ENCODE results near the gene GABRR3.
"Not testable (repeated sequence)": the region's sequence is repeated elsewhere in the genome, so short reads cannot be mapped to it uniquely, and the experiment has no call there.

GABRR3 gene

DNA sequence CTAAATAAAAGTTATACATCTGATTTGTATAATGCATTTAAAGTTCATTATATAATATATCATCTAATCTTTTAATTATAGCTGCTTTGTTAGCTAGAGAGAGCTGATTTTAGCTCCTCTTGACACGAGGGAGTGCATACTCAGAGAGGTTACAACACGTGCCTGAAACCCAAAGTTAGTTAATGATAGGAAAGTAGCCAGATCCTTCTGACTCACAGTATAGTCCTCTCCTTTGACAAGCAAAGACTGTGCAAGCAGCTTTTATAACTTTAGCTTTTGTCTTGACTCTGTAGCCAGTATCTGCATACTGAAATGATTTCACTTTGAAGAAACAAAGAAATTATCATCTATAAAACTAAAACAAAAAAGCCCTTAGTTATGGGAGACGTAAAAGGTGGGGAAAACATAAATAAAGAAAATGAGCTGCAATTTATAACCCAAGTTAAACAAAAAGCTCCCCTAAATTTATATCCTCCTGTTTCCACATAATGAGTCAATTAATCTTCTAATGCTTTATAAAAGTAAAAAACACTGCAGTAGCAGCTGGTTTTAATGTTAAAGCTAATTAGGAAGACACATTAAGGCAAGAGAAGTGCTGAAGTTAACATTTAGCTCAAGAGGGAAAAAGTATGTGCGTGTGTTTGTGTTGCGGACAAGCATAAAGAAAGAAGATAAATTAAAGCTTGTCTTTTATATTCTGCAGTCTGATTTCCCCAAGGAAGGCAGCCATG is 13.1 kb downstream of the GABRR3 start:
- no peak for DNase-seq (ENCODE audit: low spot score)

DNA sequence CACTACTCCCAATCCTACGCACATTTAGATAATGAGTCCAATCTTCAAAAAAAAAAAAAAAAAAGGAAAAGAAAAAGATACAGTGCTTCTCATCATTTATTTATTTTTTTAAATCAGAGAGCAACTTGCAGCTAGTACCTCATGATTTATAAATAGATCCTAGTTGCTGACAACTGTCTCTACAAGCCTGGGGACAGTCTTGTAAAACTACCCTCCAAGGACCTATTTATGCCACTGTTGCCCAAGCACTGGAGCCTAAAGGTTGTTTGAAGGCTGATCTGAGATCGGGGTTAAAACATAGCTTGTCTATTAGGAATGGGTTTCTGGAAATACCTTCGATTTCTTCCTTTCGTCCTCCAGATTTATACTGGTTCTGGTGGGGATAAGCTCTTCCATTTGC is 14.7 kb downstream of the GABRR3 start:
- no peak for DNase-seq (ENCODE audit: low spot score)

DNA sequence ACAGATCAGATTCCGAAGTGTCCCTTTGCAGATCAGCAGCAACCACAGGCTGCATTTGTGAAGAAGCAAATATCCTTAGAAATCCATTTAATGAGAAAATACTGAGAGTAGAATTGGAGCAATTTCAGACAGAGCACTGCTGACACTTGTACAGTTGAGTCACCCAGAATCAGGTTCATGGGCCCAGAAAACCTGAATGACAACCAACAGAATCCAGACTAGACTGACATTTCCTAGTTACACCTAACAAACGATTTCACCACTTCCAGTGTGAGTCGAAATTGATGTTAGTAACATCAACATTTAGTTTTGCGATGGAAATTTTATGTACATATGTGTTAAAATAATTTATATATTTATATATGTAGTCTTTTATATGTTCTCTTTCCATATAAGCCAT is 16.8 kb downstream of the GABRR3 start:
- DNase-seq (ENCODE audit: low spot score) = no peak

DNA sequence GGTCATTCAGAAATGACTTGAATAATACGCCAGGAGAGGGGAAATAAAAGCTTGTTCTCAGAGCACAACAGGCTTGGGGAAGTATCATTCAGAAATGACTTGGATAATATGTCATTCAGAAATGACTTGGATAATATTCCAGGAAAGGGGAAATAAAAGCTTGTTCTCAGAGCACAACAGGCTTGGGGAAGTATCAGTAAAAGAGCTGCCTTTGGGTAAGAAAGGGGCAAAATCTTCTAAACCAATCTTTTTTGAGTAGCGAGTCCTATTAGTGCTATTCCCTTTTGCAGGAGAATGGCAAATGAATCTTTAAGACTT is 20.9 kb downstream of the GABRR3 start:
- DNase-seq (ENCODE audit: low spot score) = no peak

DNA sequence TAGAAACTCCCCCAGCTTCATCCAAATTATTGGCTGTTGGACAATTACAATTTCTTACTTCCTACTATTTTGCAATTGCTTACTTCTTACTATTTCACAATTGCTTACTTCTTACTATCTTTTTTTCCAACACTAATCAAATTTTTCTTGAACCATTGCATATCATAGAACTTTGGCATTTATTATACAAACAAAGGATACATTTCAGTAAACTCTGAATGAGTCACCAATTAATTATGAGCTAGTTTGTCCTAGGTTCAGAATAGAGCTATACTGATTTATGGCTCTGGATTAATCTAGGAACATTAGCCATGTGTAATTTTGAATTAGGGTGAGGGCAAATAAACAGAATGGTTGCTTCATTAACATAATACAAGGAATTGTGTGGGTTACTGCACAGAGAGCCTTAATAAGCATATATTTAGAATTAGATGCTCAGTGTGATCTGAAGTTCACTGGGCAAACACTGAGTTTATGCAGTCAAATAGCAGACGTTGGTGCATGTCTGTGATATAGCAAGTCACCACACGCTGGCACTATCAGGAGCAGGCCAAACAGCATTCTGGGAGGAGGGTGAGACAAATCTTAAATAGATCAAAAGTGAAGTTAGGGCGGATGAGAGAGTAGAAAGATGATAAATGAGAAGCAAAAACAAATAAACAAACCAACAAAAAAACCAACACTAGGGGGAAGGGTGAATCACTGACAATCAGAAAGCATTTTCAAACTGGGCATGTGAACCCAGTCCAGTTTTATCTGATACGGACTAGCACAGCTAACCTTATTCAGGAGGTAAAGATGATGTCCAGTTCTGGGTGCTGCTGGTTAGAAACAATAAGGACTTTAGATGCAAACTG is 21.5 kb downstream of the GABRR3 start:
- no peak for DNase-seq (ENCODE audit: low spot score)

DNA sequence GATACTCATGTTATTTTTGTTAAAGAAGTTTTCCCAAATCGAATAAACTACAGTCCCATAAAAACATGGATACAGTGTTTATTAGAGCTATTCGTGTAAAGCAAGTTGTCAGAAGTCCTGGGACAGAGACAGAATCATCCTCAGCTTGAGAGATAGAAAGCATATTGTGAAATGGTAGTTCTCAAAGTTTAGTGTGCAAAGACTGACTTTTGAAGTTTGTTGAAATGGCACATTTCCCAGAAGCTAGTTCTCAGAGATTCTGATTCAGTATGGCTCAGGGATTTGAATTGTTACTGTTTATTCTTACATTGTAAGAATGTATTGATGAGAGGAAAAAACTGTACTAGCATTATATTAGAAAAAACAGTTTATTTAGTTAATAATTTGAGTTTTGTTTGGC is 22.1 kb downstream of the GABRR3 start:
- DNase-seq (ENCODE audit: low spot score) = no peak

DNA sequence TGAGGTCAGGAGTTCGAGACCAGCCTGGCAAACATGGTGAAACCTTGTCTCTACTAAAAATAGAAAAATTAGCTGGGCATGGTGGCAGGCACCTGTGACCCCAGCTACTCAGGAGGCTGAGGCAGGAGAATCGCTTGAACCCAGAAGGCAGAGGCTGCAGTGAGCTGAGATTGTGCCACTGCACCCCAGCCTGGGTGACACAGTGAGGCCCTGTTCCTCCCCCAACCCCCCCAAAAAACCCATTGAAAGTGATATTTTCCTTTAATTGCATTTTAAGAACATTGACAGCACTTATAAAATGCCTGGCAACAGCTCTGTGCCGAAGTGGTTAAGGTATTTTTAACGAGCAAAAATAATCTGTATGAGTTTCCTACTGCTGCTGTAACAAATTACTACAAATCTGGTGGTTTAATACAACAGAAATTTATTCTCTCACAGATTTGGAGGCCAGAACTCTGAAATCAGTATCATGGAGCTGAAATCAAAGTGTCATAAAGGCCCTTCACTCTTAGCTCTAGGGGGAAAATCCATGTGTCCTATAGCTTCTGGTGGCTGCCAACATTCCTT is 24.1 kb downstream of the GABRR3 start:
- DNase-seq (ENCODE audit: low spot score) = not testable (repeated sequence)

DNA sequence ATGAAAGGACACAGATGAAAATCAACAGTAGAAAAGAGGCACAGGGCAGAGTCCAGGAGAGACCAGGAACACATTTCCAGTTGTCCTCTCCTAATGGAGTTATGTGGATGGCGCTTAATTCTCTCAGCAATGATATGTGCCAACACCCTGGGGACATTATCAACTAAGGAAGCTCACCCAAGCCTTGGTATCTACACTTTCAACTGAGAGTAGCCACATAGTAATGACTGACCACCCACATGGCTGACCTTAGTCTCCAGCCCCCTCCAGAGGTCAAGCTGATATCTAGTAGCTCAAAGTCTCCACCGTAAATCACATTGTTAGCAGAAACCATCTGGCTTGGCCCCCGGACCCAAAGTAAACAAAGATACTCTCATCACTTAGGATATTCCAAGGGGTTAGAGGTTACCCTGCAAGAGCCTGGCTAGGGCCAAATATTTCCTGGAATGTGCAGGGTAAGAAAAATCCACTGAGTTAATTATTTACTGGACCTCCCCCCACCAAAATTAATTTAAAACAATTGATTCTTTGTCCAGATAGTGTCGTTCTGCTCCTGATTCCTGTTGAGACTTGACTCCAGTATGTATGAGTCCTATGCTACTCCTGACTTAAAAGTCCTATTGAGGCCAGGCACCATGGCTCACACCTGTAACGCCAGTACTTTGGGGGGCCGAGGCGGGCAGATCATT is 24.8 kb downstream of the GABRR3 start:
- DNase-seq (ENCODE audit: low spot score) = no peak

DNA sequence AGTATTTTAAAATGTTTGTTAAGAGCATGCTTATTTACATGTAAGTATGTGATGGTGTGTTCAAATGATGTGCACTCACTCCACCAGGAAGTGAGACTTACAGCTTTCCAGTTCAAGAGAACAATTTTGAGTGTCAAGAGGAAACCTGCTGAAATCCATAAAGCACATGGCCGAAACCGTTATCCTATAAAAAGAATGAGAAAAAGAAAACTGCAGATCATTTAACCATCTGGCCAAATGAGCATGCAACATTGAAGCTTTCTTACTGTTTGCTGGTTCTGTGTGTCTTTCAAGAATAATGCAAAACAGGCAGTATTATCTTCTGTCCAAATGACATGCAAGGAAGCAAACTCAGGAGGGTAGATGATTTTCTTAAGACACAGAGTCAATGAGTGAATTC is 26.3 kb downstream of the GABRR3 start:
- DNase-seq (ENCODE audit: low spot score) = no peak

DNA sequence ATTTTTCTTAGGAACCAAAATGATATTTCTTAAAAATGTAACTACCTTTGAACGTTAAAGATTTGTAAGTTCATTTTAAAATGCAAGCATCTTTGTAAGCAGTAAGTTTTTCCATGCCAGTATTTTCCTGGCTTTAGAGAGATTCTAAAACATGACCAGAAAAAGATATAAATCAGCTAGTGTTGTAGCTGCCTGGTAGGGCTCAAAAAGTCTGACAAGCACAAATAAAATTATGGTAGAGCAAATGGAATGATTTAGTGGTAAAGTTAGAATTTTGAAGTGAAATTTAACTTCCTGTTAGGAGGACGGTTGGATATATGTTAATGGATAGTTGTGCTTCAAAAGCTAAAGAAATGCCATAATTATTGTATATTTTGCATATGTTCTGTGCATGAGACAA is 29.7 kb downstream of the GABRR3 start:
- DNase-seq (ENCODE audit: low spot score) = no peak

DNA sequence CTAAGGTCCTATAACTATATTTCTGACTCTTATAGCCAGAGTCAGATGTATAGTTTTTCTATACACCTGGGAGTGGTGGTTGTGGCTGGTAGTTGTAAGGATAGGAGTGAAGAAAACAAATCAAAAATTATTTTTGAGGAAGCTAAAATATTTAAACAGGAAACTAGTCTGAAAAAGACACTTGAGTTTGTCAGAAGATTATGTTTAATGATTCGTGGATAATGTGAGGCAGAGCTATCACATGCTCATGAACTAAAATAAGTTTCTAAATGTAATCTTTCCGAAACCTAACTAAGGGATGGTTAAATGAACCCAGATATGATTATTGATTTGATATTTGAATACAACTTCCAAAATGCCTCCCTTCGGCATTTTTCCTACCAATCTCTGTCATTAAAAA is 30.4 kb downstream of the GABRR3 start:
- no peak for DNase-seq (ENCODE audit: low spot score)

DNA sequence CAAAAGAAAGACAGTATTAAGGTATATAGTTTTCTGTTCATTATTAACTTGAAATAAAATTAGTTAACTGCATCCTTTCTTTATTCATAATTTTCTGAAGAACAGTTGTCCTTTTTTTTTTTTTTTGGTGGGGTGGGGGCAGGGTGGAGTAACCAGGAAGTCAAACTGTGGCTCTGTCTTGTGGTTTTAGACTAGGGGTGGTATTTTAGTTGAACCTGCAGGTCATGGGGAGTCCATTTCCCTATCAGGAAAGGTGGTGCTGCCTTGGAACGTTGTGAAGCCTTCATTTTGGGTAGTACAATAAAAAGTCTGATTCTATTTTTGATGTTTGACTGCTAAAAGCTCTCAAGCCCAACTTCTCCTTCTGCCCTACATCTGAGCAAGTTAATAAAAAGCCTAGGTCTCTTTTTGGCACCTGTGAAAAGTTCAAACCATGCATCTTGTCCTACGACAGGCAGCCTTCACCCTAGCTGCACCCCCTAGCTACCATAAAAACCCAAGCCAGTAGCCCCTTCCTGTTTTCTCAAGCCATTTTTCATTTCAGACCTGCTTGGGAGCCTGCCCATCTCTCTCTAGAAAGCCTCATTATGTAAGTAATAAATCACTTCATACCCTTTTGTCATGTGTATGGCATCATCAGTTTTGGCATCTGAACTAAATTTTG is 31.7 kb downstream of the GABRR3 start:
- peak; percentile 4 for DNase-seq (ENCODE audit: low spot score)

DNA sequence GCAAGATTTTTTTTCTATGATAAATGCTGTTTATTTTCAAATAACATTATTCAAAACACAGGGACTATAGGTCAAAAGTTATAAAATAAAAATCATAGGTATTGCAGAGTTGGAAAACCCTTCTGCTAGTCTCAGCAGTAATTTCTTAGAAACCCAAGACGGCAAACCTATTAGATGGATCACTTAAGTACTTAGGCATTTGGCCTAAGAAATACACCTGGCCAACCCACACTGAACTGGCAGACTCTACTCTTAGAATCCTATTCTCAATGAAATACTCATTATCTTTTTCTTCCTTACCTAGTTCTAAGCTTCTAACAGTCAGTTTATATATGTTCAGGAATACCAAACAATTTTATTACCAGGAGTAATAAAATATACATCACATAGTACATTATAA is 32.4 kb downstream of the GABRR3 start:
- no peak for DNase-seq (ENCODE audit: low spot score)

DNA sequence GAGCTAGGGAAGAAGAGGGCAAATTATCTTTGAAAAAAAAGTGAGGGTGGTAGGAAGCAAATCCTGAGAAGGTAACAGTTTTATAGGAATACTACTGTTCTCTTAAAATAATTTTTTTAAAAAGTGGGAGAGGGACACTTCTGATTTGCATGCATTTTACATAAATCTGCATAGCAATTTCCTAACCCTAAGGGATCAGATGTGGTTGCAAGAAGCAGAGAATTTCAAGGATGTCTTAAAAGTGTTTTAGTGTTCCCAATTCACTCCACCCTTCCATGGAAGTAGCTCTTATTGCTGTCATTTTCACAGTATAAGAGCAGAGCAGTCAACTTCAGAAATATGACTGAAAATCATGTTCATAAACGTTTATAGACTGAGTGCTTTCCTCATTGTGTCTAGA is 35.1 kb downstream of the GABRR3 start:
- DNase-seq (ENCODE audit: low spot score) = no peak

DNA sequence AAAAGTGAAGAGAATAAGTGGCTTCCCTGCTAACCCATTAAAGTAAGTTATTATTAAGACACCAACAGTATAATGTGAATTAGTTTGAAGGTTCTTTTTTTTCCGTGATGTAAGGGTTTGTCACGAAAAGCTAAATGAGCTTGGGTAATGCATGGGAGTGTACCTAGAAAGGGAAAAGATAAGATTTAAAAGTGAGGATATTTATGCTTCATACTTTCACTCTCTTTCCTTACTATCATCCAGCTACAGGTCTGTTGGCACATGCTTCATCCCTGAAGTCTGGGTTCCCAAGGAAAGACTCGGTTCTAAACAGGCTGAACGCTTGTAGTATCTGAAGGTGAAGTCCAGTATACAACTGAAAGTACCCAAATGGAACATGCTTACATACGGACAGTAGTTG is 36.0 kb downstream of the GABRR3 start:
- no peak for DNase-seq (ENCODE audit: low spot score)

DNA sequence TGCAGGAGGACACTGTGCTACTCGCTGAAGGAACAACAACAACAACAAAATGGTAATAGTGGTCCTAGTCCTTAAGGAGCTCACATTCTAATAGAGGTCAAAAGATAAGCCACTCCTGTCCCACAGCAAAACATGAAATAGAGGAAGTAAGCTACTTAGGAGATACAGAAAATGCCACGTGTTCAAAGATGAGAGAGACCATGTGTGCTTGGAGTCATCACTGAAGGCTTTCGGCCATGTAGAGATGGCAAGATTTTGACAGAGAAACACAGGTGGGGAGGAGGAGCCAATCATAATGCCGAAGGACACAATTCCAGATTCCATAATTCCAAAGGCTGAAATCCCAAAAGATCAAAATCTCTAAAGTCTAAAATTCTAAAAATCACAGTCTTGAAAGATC is 38.1 kb downstream of the GABRR3 start:
- DNase-seq (ENCODE audit: low spot score) = no peak

DNA sequence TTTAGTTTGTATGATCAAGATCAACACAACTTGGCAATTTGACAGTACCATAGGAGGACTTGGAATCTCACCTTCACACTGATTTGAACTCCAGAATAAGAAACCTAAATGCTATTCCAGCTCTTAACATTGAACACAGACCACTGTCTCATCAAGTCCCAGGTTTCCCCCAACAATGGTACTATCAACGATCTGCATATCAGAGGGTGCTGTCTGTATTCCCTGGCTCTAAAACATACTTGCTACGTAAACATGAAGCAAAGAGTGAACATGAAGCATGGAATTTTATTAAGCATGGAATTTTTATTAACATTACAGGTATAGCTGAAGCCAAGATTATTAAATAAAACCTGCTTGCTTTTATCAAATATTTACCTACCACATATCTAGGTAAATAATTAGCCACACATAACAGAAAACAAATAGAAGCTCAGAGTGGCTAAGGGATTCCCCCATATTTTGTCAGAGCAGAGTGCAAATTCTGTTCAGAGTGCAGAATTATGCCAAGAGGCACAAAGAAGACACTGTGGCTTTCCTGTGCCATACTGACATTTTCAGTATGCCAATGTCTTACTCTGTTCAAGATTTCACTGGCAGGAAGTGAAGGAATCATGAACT is 40.7 kb downstream of the GABRR3 start:
- no peak for DNase-seq (ENCODE audit: low spot score)

DNA sequence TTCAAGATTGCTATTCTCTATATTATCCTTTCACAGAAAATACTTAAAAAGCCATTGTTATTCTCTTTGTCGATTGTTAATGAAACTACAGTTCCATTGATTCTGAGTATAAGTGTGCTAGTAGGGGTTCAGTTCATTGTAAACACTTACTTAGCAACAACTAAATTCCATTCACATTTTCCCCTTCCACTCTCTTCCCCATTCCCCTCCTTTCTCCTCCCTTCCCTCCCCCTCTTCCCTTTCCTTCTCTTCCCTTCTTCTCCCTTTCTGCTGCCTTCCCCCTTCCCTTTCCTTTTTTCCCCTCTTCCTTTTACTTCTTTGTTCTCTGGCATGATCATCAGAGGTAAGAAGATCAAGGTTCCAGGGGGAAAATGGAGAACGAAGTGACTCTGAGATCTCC is 41.6 kb downstream of the GABRR3 start:
- DNase-seq (ENCODE audit: low spot score) = no peak

DNA sequence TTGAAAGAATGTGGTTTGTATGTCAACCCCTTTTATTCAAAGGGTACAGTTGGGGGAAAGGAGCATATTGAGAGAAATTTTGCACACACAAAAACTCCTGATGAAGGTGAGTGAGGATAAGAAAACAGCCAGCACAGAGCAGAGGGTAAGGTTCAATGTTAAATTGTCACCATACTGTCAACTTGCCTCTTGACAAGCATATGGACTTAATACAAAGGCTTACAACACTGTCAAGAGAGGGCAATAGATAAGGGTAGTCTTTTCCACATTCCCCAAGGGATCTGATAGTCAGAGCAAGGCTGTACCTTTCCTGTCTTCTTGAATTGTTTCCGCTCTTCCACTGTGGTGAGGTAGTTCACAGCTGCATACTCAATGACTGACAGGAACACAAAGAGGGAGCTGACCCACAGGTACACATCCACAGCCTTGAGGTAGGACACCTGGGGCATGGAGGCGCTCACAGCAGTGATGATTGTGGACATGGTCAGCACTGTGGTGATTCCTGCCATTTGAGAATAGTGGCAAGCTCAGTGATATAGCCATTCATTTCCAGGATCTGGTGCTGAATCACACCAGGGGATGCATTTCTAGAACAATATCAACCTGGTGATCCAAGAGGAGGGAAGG is 42.5 kb downstream of the GABRR3 start:
- DNase-seq (ENCODE audit: low spot score) = no peak

DNA sequence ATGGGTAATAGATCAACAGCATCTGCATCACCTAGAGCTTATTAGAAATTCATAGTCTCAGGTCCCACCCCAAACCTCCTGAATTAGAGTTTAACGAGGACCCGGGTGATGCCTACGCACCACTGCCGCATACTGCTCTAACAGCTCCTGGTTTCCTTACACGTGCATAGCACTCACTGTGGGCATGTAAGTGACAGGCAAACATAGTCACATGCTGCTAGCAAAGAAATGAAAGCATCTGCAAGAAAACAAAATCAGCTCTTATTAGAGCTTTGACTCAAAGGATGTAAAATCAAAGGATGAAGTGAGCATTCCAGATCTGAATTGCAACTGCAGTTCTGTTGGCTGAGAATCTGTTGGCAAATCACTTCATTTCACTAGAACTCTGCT is 43.8 kb downstream of the GABRR3 start:
- peak; percentile 31 for DNase-seq (ENCODE audit: low spot score)

DNA sequence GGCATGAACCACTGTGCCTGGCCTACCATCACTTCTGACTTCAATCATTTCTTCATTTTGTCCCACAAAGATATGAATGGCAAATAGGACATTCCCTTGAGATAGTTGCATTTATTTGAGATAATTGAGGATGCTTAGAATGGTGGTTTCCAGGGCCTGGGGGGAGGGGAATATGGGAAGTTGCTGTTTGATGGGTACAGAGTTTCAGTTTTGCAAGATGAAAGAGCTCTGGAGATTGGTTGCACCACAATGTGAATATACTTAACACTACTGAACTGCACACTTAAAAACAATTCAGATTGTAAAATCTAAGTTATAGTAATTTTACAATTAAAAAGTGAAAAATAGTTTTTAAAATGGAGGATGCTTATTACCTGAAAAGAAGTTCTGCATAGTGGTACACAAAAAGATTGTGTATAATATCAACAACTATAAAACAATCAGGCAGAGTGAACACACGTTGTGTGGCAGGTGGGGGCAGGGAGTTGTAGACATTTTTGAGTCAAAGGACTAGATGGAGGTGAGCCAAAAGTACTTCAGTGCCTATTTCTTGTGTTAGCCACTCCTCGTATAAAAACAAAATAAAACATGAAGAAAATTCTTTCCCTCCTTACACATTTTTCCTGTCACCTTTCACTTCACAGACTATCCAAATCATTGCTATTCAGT is 44.4 kb downstream of the GABRR3 start:
- no peak for DNase-seq (ENCODE audit: low spot score)

Data from CD4-positive, alpha-beta T cell treated with Interleukin-6 at 100 ng/mL for 8 hours (primary cell).